AG09309 (cell line): ENCODE data around the gene FLT3LG.

Experiments used
- DNase-seq: peaks from one replicate; pipeline ENCODE4 v3.0.0-alpha.2; 2010; ENCODE audit warnings: low read depth
- H3K4me3 ChIP-seq: 2 replicates; pipeline ENCODE4 v1.5.1; 2011; ENCODE audit warnings: mild to moderate bottlenecking, low read depth, low read length, moderate library complexity; ENCODE audit not compliant: control insufficient read depth
- CTCF ChIP-seq: IDR thresholded peaks from 2 replicates; pipeline ENCODE4 v1.5.1; 2011; ENCODE audit warnings: mild to moderate bottlenecking, low read depth, low read length, inconsistent platforms; ENCODE audit not compliant: insufficient read depth, control insufficient read depth; ENCODE audit errors: missing control alignments

FLT3LG gene

GRCh38 chr19:49462492-49462891, 11.5 kb upstream of the FLT3LG start:
- TF ChIP-seq CTCF, result no peak

GRCh38 chr19:49463960-49464740, 9.9 kb upstream of the FLT3LG start:
- no peak for TF ChIP-seq CTCF
- no peak overlapping the region for H3K4me3 ChIP-seq
- DNase-seq, result no peak

More at GRCh38 chr19:49462492-49462891, 11.5 kb upstream of the FLT3LG start:
- no peak for DNase-seq
- H3K4me3 ChIP-seq, result no peak overlapping the region

- no peak for TF ChIP-seq CTCF
- no peak for DNase-seq
- no peak overlapping the region for H3K4me3 ChIP-seq
These were observed 8.6 kb upstream of the FLT3LG start for GRCh38 chr19:49465371-49465770.

- no peak for TF ChIP-seq CTCF
- no peak overlapping the region for H3K4me3 ChIP-seq
- no peak for DNase-seq
These were observed 5.8 kb upstream of the FLT3LG start for GRCh38 chr19:49468199-49468598.

- no peak for DNase-seq
- no peak for TF ChIP-seq CTCF
- H3K4me3 ChIP-seq, result no peak overlapping the region
These were observed 5.1 kb upstream of the FLT3LG start for GRCh38 chr19:49468746-49469447.

- no peak for TF ChIP-seq CTCF
- no peak overlapping the region for H3K4me3 ChIP-seq
- DNase-seq, result no peak
These were observed 4.0 kb upstream of the FLT3LG start for GRCh38 chr19:49469828-49470614.
